Spinal cord (tissue), 10 donors: ENCODE data around the gene NOBOX. TPM values are rescaled to one million over a fixed set of nuclear protein-coding genes. Genes with fewer than 3 reads are reported as not detected.
"Not testable (repeated sequence)": the region's sequence is repeated elsewhere in the genome, so short reads cannot be mapped to it uniquely, and the experiment has no call there.

Experiments used
- DNase-seq, 6 donors: peaks; one replicate each; pipeline versions ENCODE4 v3.0.0 to v3.0.0-alpha.2; 2013 to 2015; ENCODE audit warnings: low spot score in 6 of 6, low read depth in 4 of 6
- H3K27ac ChIP-seq: one replicate; pipeline ENCODE4 v1.5.1; 2013; ENCODE audit warnings: low read depth, low read length, control low read depth
- H3K27me3 ChIP-seq: one replicate; pipeline ENCODE4 v1.6.1; 2013; ENCODE audit warnings: low read length; ENCODE audit not compliant: control insufficient read depth, insufficient read depth
- H3K36me3 ChIP-seq: one replicate; pipeline ENCODE4 v1.6.1; 2013; ENCODE audit warnings: low read length; ENCODE audit not compliant: control insufficient read depth, insufficient read depth
- H3K4me1 ChIP-seq: one replicate; pipeline ENCODE4 v1.6.1; 2013; ENCODE audit warnings: low read length; ENCODE audit not compliant: control insufficient read depth, insufficient read depth
- H3K4me3 ChIP-seq: one replicate; pipeline ENCODE4 v1.5.1; 2013; ENCODE audit warnings: low read depth, low read length, control low read depth
- H3K9me3 ChIP-seq: one replicate; pipeline ENCODE4 v1.6.1; 2013; ENCODE audit warnings: low read length; ENCODE audit not compliant: control insufficient read depth, insufficient read depth
- WGBS: methylation state at CpG from one replicate; pipeline ENCODE4 v1.1.5; 2013; ENCODE audit warnings: missing lambda C conversion rate; ENCODE audit not compliant: insufficient coverage; 5-methylcytosine and 5-hydroxymethylcytosine counted together
- polyA plus RNA-seq, 2 donors: library from polyadenylated mRNA; unstranded; fragments of 120-200 nt; gene quantifications; one replicate each; pipeline ENCODE4 v1.2.1, GENCODE V29; 2013; ENCODE audit not compliant: insufficient read length in 2 of 2
- total RNA-seq, 2 donors: library from RNA; depleted of rRNA in 1 of 2; stranded (reverse); fragments of 120-200 nt in 1 of 2; fragments of >200 nt in 1 of 2; gene quantifications; one replicate each; pipeline versions ENCODE4 v1.2.3 to v1.2.4, GENCODE V29; 2013 to 2014
- donor health status: healthy.

The NOBOX gene
- total and polyA plus RNA-seq, 4 donors: not detected

DNA sequence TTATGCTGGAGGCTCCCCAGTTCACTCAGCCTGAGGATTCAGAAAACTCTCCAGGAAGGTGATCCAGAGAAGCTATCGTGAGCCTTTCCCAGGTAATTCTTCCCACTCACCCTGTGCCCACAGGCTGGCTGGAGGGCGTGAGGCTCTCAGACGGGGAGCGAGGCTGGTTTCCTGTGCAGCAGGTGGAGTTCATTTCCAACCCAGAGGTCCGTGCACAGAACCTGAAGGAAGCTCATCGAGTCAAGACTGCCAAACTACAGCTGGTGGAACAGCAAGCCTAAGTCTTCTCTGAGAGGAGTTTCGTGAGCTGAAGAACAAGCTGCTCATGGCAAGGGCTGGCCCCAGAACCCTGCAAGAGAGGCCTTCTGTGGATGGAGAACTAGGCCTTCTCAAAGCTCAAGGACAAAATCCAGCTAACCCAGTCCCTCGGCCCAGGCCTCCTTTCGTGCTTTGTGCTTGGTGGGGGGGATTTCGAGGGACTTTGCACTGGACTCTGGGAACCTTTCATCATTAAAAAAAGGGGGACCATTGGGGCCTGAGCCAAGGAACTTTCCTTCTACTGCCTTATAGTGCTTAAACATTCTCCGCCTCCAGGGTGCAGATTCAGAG lies 23.6 kb downstream of the NOBOX start:
- no peak for DNase-seq
- no peaks in the 10 kb centered on the region for H3K27me3 ChIP-seq
- H3K27ac ChIP-seq: no peak overlapping the region
- no peaks in the 10 kb centered on the region for H3K4me1 ChIP-seq
- H3K4me3 ChIP-seq: no peak overlapping the region
- H3K9me3 ChIP-seq: no peaks in the 10 kb centered on the region
- no peaks in the 10 kb centered on the region for H3K36me3 ChIP-seq
- WGBS: 97% methylated on average over 7 of the region's 11 CpGs

GRCh38 chr7:144378651-144379050 lies 24.8 kb downstream of the NOBOX start:
- H3K27ac ChIP-seq: no peak overlapping the region
- 90% methylated on average over 9 of the region's 9 CpGs for WGBS
- H3K36me3 ChIP-seq: no peaks in the 10 kb centered on the region
- DNase-seq: no peak
- H3K27me3 ChIP-seq: no peaks in the 10 kb centered on the region
- H3K9me3 ChIP-seq: no peaks in the 10 kb centered on the region
- H3K4me3 ChIP-seq: no peak overlapping the region
- no peaks in the 10 kb centered on the region for H3K4me1 ChIP-seq

DNA sequence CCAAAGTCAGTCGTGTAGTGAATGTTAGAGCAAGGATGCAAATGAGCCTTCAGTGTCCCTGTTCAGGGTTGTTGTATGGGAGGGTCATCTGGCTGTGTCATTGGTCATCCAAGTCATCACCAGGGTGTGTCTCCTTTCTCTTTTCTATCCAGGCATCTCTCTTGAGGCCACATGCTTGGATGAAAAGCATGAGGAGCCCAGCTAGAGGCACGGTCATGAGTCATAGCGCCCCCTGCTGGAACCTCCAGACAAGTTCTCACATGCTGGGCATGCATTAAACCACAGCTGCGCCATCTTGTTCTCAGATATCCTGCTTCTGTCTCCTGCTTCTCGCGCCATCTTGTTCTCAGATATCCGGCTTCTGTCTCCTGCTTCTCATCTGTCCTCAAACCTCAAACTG lies 34.3 kb downstream of the NOBOX start:
- not testable (repeated sequence) for H3K36me3 ChIP-seq, H3K9me3 ChIP-seq, H3K4me1 ChIP-seq, H3K27me3 ChIP-seq, H3K27ac ChIP-seq, DNase-seq, H3K4me3 ChIP-seq
- WGBS: no CpG with 5 or more reads among the region's 7 CpGs

GRCh38 chr7:144367250-144367649 lies 36.2 kb downstream of the NOBOX start:
- no CpG with 5 or more reads among the region's 9 CpGs for WGBS
- not testable (repeated sequence) for H3K4me1 ChIP-seq, H3K27me3 ChIP-seq, H3K27ac ChIP-seq, H3K36me3 ChIP-seq, H3K4me3 ChIP-seq, DNase-seq, H3K9me3 ChIP-seq

- no CpG with 5 or more reads among the region's 6 CpGs for WGBS
- not testable (repeated sequence) for DNase-seq, H3K27ac ChIP-seq, H3K4me1 ChIP-seq, H3K27me3 ChIP-seq, H3K36me3 ChIP-seq, H3K4me3 ChIP-seq, H3K9me3 ChIP-seq
Observed at GRCh38 chr7:144365523-144365922, 38.0 kb downstream of the NOBOX start.

DNA sequence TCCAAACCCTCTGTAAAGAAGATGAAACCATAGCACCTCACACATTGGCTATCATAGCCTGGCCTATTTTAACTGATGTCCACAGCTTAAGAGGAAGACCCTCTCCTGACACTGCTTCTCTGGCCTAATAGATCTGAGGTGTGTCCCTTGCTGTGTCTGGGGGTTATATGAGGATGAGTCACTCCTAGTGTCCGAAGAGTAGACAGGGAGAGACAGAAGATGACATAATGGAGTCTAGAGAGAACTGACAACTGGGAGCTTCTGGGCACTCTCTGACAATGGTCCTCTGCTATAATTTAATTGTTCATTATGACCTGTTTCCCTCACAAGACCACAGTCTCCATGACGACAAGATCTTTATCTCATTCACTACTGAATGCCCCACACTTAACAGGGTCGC lies 41.4 kb downstream of the NOBOX start:
- WGBS: no CpG with 5 or more reads among the region's 3 CpGs

DNA sequence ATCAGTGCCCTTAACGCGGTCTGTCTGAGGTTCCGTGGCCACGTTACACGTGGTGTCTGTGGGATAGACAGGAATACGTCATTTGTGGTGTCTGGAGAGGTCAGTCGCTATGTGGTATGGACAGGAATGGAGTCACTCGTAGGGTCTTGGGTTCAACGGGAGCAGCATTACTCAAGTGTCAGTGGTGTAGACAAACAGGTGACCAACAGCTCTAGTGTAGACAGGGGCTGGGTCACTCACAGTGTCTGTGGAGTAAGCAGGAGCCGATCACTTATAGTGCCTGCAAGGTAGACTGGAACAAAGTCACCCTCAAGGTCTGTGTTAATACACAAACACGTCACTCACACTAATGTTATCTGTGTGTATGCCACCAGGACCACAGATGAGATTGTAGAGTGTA lies 46.6 kb downstream of the NOBOX start:
- not testable (repeated sequence) for H3K4me1 ChIP-seq, H3K27ac ChIP-seq, DNase-seq, H3K36me3 ChIP-seq, H3K4me3 ChIP-seq, H3K27me3 ChIP-seq, H3K9me3 ChIP-seq
- no CpG with 5 or more reads among the region's 11 CpGs for WGBS

More for the DNA sequence above, 41.4 kb downstream of the NOBOX start:
- H3K4me3 ChIP-seq, H3K36me3 ChIP-seq, H3K27ac ChIP-seq, H3K9me3 ChIP-seq, H3K27me3 ChIP-seq, H3K4me1 ChIP-seq, DNase-seq: not testable (repeated sequence)

GRCh38 chr7:144356185-144356584 lies 47.3 kb downstream of the NOBOX start:
- not testable (repeated sequence) for DNase-seq, H3K27ac ChIP-seq, H3K4me1 ChIP-seq, H3K36me3 ChIP-seq, H3K4me3 ChIP-seq, H3K9me3 ChIP-seq, H3K27me3 ChIP-seq
- WGBS: no CpG with 5 or more reads among the region's 6 CpGs

DNA sequence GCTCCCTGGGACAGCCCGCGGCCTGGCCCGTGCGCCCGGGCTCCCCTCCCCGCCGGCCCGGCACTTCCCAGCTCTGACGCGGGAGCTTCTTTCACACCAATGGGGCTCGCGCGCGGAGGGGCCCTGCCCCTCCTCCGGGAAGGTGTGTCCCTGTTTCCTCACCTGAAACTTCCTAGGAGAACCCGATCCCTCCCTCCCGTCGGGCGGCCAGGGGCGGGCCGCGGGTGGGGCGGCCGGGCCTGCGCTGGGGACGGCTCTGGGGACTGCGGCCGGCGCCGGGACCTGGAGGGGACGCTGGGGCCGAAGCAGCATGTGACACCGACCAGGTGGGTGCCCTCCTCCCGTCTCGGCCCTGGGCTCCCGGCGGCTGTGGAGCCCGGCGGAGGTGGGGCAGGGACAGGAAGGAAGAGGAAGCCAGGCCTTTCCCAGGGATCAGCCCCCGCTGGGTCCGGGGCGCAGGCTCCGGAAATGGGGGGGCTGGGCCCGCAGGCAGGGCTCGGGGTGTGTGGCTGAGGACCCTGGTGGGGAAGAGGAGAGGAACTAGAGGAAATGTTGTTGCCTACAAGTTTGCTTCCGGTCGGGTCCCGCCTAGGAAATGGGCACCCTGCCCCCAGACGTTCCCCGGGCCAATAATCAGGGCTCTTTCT lies 48.2 kb downstream of the NOBOX start, which contains the start of gene ARHGEF5:
TSS of gene ARHGEF5 (plus strand) at position 227 of the 647 bp plus-strand sequence. CDS start 7,268 bp downstream, outside the sequence.
- H3K27me3 ChIP-seq, DNase-seq: not testable (repeated sequence)
- WGBS: no CpG with 5 or more reads among the region's 50 CpGs

DNA sequence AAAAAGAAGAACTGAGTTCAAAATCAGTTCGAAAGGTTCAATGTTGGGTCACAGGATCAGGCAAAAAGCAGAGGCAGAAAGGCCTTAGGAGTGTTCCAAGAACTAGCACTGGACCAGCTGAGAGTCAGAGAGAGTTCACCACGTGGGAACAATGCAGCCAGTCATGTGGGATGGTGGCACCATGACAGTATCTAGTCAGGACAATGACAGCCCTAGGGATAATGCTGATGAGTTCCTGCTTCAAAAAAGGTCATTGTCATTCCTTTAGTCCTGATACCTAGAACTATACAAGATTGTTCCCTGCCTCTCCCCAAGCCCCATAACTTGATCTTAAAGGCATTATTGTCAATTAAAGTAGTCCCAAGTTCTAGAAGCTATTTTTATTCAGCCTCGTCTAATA lies 51.8 kb downstream of the NOBOX start:
- H3K9me3 ChIP-seq, H3K27me3 ChIP-seq: not testable (repeated sequence)

More for the DNA sequence above, 48.2 kb downstream of the NOBOX start, which contains the start of gene ARHGEF5:
- not testable (repeated sequence) for H3K4me3 ChIP-seq, H3K36me3 ChIP-seq, H3K4me1 ChIP-seq, H3K9me3 ChIP-seq, H3K27ac ChIP-seq

More for the DNA sequence above, 51.8 kb downstream of the NOBOX start:
- not testable (repeated sequence) for H3K36me3 ChIP-seq, H3K4me1 ChIP-seq, H3K4me3 ChIP-seq, H3K27ac ChIP-seq
- WGBS: 57% methylated on average over 1 of the region's 3 CpGs
- peak in 1 of 6 donors; percentile 4 for DNase-seq
